Activated CD8-positive, alpha-beta memory T cell treated with anti-CD3 and anti-CD28 coated beads for 48 hours (primary cell): Measurements from ENCODE around the gene MEGF10.
"Not testable (repeated sequence)": the region's sequence is repeated elsewhere in the genome, so short reads cannot be mapped to it uniquely, and the experiment has no call there.

Experiments
- DNase-seq, 3 experiments: peaks; one replicate each; pipeline ENCODE4 v3.0.0-alpha.2; 2020; ENCODE audit warnings: low read depth in 2 of 3, low spot score in 2 of 3

The MEGF10 gene

GRCh38 chr5:127290019-127290945 is at the start of gene MEGF10:
TSS of gene MEGF10 (plus strand) at chr5:127290796. CDS start at chr5:127331309, 40,513 bp downstream.
- no peak for DNase-seq

- DNase-seq, result no peak
These were observed 47.6 kb upstream of the MEGF10 start for GRCh38 chr5:127243011-127243410.

- DNase-seq, result no peak
These were observed 35.8 kb upstream of the MEGF10 start for GRCh38 chr5:127254729-127255284.

GRCh38 chr5:127256886-127257597 is 33.6 kb upstream of the MEGF10 start:
- DNase-seq, result no peak

GRCh38 chr5:127260686-127261085 is 29.9 kb upstream of the MEGF10 start:
- DNase-seq, result no peak

GRCh38 chr5:127265473-127265872 is 25.1 kb upstream of the MEGF10 start:
- DNase-seq, result not testable (repeated sequence)

- DNase-seq, result not testable (repeated sequence)
These were observed 22.3 kb upstream of the MEGF10 start for GRCh38 chr5:127268342-127268741.

- not testable (repeated sequence) for DNase-seq
These were observed 19.9 kb upstream of the MEGF10 start for GRCh38 chr5:127270713-127271112.

GRCh38 chr5:127275641-127276193 is 14.9 kb upstream of the MEGF10 start:
- DNase-seq, result no peak

GRCh38 chr5:127280491-127281220 is 9.9 kb upstream of the MEGF10 start:
- no peak for DNase-seq

GRCh38 chr5:127281609-127282008 is 9.0 kb upstream of the MEGF10 start:
- no peak for DNase-seq

GRCh38 chr5:127288676-127289075 is 1.9 kb upstream of the MEGF10 start:
- no peak for DNase-seq

- no peak for DNase-seq
These were observed 524 bp downstream of the MEGF10 start for GRCh38 chr5:127290946-127291693.

GRCh38 chr5:127292030-127292735 is 1.6 kb downstream of the MEGF10 start:
- no peak for DNase-seq

- DNase-seq, result no peak
These were observed 2.8 kb downstream of the MEGF10 start for GRCh38 chr5:127293373-127293772.

GRCh38 chr5:127294829-127295228 is 4.2 kb downstream of the MEGF10 start:
- no peak for DNase-seq

- DNase-seq, result no peak
These were observed 4.9 kb downstream of the MEGF10 start for GRCh38 chr5:127295454-127295853.

- no peak for DNase-seq
These were observed 5.7 kb downstream of the MEGF10 start for GRCh38 chr5:127296321-127296720.

- DNase-seq, result not testable (repeated sequence)
These were observed 6.3 kb downstream of the MEGF10 start for GRCh38 chr5:127296894-127297293.
